Raji (cell line): Measurements from ENCODE around the gene PRKAR1B.

Experiments used
- POLR2A ChIP-seq: IDR thresholded peaks from 2 replicates; pipeline ENCODE4 v1.6.1; 2011; ENCODE audit warnings: low read depth, low read length, control low read depth; ENCODE audit not compliant: insufficient read depth

PRKAR1B gene

DNA sequence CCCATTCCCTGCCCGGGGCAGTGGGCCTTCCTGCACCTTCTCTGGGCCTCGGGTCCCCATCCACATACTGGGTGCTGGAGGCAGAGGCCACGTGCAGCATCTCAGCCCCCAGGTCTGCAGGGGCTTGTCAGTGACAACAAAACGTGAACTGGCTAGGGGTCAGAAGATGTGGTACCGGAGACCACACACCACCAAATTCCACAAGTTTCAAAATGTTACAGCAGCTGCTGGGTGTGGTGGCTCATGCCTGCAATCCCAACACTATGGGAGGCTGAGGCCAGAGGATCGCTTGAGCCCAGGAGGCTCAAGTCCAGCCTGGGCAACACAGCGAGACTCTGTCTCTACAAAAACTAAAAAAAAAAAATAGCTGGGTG is 62.7 kb downstream of the PRKAR1B start:
- no peak for TF ChIP-seq POLR2A

DNA sequence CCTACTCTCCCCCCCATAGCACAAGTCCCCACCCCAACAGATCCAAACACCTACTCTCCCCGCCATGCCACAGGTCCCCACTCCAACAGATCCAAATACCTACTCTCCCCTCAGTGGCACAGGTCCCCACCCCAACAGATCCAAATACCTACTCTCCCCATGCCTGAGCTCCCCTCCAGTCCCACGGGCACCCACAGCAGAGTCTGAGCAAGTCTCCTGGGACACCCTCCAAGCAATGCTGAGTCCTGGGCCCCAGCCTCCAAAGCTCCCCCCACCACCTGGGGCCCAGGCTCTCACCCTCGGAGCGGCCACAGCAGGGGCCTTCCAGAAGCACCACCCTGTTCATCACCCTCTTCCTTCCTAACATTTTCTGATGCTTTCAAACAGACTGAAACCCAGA is 64.5 kb downstream of the PRKAR1B start:
- TF ChIP-seq POLR2A, result no peak

DNA sequence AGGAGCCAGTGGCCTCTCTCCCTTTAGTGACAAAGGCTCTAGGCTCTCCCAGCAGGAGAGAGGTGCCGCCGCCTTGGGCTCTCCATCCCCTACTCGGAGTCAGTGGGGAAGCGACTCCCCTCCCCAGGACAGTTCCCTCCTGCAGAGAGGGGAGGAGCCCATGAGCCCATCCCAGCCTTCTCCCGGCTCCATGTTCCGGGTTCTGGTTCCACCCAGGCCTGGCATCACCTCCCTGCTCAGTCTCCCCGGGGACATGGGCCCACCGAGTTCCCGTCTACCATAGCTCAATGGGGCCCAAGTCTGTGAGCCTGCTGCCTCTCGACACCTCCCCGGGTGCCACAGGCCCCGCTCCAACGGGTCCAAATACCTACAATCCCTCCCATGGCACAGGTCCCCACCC is 67.1 kb downstream of the PRKAR1B start:
- no peak for TF ChIP-seq POLR2A

DNA sequence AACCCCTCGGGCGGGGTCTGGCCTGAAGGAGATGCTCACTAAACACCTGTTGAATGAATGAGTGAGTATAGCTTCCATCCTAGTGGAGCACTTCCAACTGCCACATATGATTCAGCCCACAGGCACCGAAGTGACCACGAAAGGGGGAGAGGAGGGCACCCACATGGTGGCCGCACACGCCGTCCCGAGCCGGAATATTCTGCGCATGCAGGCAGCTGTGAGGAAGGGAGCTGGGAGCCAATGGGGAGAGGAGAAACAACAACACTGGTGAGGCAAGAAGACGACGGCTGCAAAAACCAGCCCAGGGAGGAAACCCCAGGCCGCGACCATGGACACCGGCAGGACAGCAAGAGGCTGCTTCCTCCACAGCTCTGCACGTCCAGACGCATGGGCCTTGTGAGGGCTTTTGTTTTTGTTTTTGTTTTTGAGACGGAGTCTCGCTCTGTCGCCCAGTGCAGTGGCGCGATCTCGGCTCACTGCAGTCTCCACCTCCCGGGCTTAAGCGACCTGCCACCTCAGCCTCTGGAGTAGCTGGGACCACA is 67.7 kb downstream of the PRKAR1B start:
- no peak for TF ChIP-seq POLR2A

DNA sequence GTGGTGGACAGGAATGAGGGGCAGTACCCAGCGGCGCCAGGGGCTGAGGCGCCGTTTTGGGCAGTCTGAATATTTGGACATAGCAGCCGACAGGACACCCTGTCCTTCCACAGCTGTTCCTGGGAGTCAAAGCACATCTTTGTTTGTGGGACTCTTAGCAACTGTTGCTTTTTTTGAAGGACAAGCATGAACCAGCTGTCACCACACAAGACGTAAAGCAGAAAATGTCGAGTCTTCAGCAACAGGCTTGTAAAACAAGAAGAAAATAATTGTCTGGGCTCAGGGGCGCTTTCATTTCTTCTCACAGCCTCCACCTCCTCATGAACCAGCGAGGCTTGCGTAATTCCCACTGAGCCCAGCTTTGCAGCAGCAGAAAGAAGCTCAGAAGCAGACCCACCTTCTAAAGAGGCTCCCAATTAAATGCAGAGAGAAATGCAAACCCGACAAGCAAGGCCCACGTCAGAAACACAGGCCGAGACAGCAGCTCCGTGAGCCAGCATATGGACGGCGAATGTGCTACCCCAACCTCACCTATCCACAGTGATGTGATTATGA is 69.4 kb downstream of the PRKAR1B start:
- no peak for TF ChIP-seq POLR2A

DNA sequence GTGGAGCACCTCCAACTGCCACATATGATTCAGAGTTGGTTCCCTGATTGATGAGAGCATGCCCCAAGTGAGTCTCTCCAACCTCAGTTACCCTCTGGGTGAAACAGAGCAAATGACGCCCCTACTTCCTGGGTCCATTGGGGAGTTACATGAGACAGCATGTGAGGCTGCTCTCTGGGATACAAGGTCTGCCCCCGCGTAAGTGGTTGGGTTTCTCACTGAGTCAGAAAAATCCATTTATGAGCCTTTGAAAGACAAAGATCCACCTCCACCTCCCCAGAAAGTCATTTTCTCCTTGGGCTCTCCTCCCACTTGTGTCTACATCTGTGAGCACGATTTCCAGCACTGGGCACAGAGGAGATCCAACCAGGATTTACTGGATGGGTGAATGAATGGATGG is 71.3 kb downstream of the PRKAR1B start:
- no peak for TF ChIP-seq POLR2A

DNA sequence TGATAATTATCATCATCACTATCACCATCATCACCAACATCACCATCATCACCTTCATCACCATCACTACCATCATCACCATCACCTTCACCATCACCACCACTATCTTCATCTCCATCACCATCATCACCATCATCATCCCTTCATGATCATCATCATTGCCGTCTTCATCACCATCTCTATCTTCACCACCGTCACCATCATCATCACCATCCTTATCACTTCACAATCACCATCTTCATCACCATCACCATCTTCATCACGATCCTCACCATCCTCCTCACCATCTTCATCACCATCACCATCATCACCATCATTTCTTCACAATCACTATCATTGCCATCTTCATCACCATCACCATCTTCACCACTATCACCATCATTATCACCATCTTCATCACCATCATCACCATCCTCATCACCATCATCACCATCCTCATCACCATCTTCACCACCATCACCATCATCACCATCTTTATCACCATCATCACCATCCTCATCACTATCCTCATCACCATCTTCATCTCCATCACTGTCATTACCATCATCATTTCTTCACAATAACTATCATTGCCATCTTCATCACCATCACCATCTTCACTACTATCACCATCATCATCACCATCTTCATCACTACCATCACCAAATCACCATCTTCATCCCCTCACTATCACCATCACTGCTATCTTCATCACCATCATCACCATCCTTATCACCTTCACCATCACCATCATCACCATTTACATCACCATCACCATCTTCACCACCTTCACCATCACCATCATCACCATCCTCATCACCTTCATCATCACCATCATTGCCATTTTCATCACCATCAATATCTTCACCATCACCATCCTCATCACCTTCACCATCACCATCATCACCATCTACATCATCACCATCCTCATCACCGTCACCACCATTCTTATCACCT is 73.0 kb downstream of the PRKAR1B start:
- TF ChIP-seq POLR2A, result no peak

DNA sequence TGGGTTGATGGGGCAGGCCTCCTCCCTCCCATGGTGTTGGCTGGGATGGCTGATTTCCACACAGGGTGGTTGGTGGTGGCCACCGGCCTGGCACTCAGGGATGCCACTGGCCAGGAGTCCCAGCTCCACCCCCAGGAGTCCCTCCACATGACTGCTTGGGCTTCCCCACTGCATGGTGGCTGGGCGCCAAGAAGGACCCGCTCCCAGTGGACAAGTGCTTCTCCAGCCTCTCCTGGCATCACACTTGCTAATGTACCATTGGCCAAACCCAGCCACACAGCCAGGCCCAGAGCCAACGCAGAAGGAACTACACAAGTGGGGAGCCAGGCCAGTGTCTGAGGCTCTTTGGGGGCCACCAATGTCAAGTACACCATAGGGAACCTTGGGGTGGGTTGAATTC is 74.2 kb downstream of the PRKAR1B start:
- no peak for TF ChIP-seq POLR2A

DNA sequence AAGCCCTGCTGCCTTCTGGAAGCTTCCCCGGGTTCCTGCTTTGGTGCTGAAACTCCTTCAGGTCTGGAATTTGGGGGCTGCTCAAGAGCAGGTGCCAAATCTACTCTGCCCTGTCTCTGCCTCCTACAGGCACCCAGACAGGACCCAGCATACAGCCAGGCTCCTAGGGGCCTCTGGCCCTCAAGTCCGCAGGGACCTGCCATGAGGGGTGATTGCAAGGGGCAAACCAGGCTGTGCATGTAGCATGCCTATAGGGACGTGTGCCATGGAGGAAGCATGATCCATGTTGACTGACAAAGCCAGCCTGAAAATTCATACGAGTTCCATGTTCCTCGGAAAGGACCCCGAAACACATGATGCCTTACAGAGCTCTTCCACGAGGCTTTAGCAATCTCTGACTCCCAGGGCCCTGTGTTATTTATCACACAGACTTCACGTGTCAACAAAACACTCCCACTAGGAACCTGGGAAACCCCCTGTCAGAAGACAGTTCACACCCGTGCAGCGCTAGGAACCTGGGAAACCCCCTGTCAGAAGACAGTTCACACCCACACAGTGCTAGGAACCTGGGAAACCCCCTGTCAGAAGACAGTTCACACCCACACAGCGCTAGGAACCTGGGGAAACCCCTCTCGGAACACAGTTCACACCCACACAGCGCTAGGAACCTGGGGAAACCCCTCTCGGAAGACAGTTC is 75.9 kb downstream of the PRKAR1B start:
- TF ChIP-seq POLR2A, result no peak

DNA sequence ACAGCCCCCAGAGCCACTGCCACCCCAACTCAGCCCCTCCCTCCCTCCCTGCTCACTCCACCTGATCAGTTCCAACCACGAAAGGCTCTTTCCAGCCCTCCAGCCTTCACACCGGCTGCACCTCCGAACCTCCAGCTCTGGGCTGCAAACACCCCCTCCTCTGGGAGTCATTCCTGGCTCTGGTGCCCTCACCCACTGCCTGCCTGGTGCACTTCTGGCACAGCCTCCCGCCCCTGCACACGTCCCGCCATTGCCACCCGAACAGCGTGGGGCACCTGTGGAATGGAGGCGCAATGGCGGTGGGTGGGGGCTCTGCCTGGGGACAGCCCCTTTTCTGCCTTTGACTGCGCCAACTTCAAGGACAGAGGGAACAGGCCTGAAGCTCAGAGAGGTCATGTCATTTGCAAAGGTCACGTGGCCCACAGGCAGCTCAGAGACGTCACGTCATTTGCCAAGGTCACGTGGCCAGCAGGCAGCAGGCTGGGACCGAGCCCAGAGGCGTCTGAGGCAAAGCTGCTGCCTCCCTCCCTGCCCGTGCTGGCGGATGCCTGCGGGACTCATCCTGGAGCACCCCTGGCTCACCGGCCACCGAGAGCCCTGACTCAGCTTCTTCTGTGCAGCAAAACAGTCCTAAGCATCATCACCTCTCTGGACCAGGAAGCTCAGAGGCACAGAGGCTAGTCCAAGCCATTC is 76.6 kb downstream of the PRKAR1B start:
- TF ChIP-seq POLR2A, result no peak

DNA sequence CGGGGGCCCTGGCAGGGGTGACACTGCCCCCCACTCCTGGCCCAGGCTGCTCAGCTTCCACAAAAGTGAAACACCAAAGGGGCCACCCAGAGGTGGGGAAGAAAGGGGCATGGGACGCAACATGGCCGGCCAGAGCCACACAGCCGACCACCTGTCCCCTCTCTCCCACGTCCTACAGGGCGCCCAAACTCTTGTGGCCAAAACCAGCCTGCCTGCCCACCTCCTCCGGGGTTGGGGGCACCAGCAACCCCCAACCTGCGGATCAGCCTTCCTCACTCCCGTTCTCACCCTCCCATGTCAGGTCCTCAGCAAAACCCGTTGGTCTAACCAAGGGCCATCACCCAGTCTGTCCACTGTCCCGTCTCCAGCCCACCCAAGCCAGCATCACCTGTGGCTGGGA is 80.1 kb downstream of the PRKAR1B start:
- no peak for TF ChIP-seq POLR2A

DNA sequence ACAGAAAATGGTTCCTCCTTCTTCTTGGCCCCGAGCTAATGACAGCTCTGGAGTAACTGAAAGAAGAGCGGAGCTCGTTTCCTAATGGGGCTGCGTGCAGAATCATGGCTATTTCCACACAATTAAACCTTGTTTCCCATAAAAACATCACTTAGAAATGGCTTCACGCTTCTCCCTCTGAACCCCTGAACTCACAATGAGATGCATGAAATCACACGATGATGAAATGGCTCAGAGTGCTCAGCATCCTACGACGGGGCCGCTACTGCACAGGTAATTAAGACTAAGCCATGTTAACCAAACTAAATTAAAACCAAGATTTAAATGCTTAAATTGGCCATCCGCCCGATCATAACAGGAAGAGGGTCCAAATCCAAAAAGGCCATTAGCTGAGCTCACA is 80.6 kb downstream of the PRKAR1B start:
- TF ChIP-seq POLR2A, result no peak

DNA sequence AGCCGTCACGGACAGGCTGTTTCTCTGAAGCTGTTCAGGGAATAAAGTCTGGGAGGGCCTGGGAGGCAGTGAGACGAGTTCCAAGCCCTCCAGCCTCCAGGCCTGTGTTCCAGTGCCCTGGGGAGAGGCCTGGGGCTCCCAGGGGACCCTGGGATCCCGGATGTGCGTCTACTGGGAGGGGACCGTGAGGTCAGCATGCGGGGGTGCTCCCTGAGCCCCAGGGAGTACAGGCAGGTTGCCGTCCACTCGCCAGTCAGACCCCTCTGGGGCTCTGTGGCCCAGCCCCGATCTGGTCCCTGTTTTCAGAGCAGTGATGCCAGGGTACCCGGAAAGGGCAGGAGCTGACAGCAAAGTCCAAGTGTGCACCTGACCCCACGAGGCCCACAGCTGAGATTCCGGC is 81.5 kb downstream of the PRKAR1B start:
- no peak for TF ChIP-seq POLR2A

DNA sequence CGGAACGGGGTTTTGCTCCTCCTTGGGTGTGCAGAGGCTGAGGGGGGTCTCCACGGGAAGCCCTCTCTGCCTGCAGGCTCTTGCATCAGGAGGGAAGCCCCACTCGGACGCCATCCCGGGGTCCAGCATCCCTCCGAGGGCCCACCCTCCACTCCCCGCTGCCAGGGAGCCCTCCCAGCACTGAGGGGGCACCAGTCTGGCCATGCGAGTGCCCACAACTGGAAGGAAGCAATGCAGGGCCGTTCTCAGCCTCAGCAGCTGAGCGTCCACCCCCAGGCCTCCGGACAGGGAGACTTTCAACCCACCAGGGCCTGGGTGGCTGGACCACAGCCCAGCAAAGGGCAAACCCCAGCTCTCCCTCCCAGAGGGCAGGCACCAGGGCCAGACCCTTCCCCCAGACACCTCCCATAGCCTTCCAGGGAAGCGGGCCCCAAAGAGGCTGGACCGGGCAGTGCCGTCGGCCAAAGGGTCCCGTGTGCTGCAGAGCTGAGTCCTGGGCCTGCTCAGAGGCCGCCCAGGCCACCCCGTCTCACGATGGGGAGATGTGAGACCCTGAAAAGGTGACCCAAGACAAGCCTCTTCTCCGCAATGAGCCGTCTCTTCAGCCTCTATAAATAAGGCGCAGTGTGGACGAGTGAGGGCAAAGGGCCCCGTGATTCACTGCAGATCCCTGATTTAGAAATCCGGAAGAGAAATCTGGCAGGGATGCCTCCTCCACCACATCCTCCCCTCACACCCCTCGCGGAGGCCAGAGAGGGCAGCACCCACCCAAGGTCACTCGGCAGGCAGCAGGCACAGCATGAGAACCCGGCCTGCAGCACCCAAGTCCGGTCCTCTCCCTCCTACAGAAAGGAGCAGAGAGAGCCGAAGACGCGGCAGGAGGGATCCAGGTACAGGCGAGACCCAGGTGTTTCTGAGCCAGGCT is 82.4 kb downstream of the PRKAR1B start:
- no peak for TF ChIP-seq POLR2A
